GM12891 (cell line): Measurements from ENCODE around the gene ZNF232. TPM values are rescaled to one million over a fixed set of nuclear protein-coding genes. Genes with fewer than 3 reads are reported as not detected.
"Not testable (repeated sequence)": the region's sequence is repeated elsewhere in the genome, so short reads cannot be mapped to it uniquely, and the experiment has no call there.

Source experiments
- DNase-seq: peaks from one replicate; pipeline ENCODE4 v3.0.0; 2011; ENCODE audit warnings: low spot score; ENCODE audit not compliant: insufficient read length
- FAIRE-seq: peaks from 2 replicates; lab custom pipeline; 2011; peaks lifted over from hg19 to GRCh38; lab: Jason Lieb, UNC
- PAX5 ChIP-seq: IDR thresholded peaks from 2 replicates; pipeline ENCODE4 v1.6.1; 2011; ENCODE audit warnings: low read length, moderate library complexity, mild to moderate bottlenecking; ENCODE audit not compliant: insufficient read depth, severe bottlenecking
- POLR2A ChIP-seq: IDR thresholded peaks from 2 replicates; pipeline ENCODE4 v1.6.1; 2011; ENCODE audit warnings: low read depth, low read length, control low read depth
- POLR2AphosphoS5 ChIP-seq: IDR thresholded peaks from 2 replicates; pipeline ENCODE4 v1.6.1; 2011; ENCODE audit warnings: low read depth, low read length, control low read depth
- POU2F2 ChIP-seq: IDR thresholded peaks from 2 replicates; pipeline ENCODE4 v1.6.1; 2011; ENCODE audit warnings: low read depth, mild to moderate bottlenecking, control low read depth, low read length, moderate library complexity
- SPI1 ChIP-seq: IDR thresholded peaks from 2 replicates; pipeline ENCODE4 v1.6.1; 2011; ENCODE audit warnings: low read depth, low read length, control low read depth
- TAF1 ChIP-seq: IDR thresholded peaks from 2 replicates; pipeline ENCODE4 v1.6.1; 2011; ENCODE audit warnings: low read depth, low read length, control low read depth
- polyA plus RNA-seq: library from polyadenylated mRNA; unstranded; fragments of >200 nt; gene quantifications from one replicate; pipeline ENCODE4 v1.2.1, GENCODE V29; 2012; ENCODE audit warnings: low read depth, missing spikeins, inconsistent platforms; ENCODE audit not compliant: missing spikeins

The ZNF232 gene
- polyA plus RNA-seq, result 5.3 TPM

- TF ChIP-seq POU2F2 (no peak), PAX5 (no peak), POLR2AphosphoS5 (no peak), POLR2A (peak; percentile 32; the same call in 1 of the 2 replicates)
- peak; percentile 95 for DNase-seq
- FAIRE-seq, result peak; percentile 99
These were observed at the start of gene ZNF232 for GRCh38 chr17:5111402-5112204. ZNF232 (minus strand) TSS chr17:5111878; CDS start chr17:5111822, 56 bp downstream.

DNA sequence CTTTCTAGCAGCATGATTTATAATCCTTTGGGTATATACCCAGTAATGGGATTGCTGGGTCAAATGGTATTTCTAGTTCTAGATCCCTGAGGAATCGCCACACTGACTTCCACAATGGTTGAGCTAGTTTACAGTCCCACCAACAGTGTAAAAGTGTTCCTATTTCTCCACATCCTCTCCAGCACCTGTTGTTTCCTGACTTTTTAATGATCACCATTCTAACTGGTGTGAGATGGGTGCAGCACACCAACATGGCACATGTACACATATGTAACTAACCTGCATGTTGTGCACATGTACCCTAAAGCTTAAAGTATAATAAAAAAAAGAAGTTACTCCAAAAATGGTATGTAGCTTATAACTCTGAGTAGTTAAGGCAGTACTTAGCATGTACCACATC lies 49.0 kb upstream of the ZNF232 start:
- not testable (repeated sequence) for FAIRE-seq, DNase-seq

DNA sequence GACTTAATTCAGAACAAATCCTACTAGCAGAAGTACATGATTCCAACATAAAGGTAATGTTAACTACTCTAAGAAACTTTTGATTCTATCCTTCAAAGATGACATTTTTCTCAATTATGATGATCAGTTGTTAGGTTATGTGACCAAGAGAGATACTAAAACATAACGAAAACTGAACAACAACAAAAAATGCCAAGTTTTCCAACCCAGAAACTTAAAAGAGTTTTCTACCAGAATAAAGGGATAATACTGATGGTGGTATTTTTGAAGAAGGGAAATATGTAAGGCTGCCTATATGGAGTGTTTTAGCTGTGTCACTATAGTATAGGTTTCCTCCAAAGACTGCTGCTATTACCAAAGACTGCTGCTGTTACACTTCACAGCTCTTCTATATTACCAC lies 34.4 kb upstream of the ZNF232 start:
- not testable (repeated sequence) for FAIRE-seq, DNase-seq

DNA sequence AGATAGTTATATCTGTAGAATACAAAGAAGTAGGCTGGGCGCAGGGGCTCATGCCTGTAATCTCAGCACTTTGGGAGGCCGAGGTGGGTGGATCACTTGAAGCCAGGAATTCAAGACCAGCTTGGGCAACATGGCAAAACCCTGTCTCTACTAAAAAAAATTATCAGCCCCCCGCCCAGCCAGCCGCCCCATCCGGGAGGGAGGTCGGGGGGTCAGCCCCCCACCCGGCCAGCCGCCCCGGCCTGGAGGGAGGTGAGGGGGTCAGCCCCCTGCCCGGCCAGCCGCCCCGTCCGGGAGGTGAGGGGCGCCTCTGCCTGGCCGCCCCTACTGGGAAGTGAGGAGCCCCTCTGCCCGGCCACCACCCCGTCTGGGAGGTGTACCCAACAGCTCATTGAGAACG lies 31.2 kb upstream of the ZNF232 start:
- not testable (repeated sequence) for DNase-seq

DNA sequence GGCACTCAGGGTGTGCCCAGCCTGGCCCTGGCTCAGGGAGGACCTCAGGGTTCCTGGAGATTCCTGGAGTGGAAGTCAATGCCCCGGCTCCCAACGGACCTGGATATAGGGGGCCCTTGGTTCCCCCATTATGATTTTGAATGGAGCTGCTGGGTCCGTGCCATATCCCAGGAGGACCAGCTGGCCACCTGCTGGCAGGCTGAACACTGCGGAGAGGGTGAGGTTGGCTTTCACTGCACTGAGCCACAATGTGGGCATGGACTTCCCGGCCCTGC lies 27.7 kb upstream of the ZNF232 start:
- TF ChIP-seq POLR2AphosphoS5 (no peak), POU2F2 (no peak), PAX5 (no peak), SPI1 (no peak), POLR2A (no peak), TAF1 (no peak)
- DNase-seq (no peak), FAIRE-seq (no peak)

More for the DNA sequence above, 31.2 kb upstream of the ZNF232 start:
- FAIRE-seq, result not testable (repeated sequence)

DNA sequence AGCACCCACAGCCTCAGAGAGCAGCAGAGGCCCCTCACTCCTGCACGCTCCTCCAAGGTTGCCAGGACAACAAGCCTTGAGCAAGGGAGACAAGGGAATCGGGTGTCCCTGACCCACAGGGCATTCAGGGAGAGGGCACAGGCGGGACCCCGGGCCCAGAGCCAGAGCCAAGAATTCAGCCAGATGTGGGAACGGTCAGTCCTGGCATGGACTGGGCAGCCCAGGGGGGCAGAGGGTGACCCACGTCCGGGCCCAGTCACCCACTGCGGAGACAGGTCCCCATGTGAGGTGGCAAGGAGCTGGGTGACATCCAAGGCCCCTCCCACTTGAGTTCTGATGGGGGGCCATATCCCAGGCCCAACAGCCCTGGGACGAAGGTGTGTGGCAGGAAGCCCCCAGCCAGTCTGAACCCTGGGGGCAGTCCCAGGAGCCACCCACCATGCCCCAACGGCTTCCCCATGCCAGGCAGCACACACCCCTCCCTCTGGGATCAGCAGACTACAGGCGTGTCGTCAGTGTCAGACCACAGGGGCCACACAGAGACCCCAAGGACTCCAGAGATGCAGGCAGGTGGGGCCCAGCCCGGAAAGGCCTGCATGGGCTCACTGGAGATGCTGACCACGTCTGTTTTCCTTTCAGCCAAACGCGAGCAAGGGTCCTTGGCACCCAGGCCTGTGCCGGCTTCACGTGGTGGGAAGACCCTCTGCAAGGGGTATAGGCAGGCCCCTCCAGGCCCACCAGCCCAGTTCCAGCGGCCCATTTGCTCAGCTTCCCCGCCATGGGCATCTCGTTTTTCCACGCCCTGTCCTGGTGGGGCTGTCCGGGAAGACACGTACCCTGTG lies 27.2 kb upstream of the ZNF232 start:
- no peak for DNase-seq
- TF ChIP-seq POU2F2, result no peak
- TF ChIP-seq PAX5, result no peak
- no peak for TF ChIP-seq POLR2AphosphoS5
- TF ChIP-seq POLR2A, result no peak
- TF ChIP-seq SPI1, result no peak
- no peak for TF ChIP-seq TAF1
- FAIRE-seq, result no peak

GRCh38 chr17:5138198-5138544 lies 26.5 kb upstream of the ZNF232 start:
- not testable (repeated sequence) for FAIRE-seq

GRCh38 chr17:5137511-5138197 lies 26.0 kb upstream of the ZNF232 start:
- FAIRE-seq, result not testable (repeated sequence)

More at GRCh38 chr17:5138198-5138544, 26.5 kb upstream of the ZNF232 start:
- not testable (repeated sequence) for DNase-seq

GRCh38 chr17:5136580-5137412 lies 25.1 kb upstream of the ZNF232 start:
- DNase-seq, FAIRE-seq: not testable (repeated sequence)

More at GRCh38 chr17:5137511-5138197, 26.0 kb upstream of the ZNF232 start:
- not testable (repeated sequence) for DNase-seq

- TF ChIP-seq POU2F2, result no peak
- TF ChIP-seq SPI1, result no peak
- no peak for TF ChIP-seq TAF1
- no peak for TF ChIP-seq POLR2AphosphoS5
- no peak for TF ChIP-seq PAX5
- no peak for DNase-seq
- FAIRE-seq, result no peak
These were observed 24.3 kb upstream of the ZNF232 start for GRCh38 chr17:5135726-5136579.

GRCh38 chr17:5135131-5135712 lies 23.5 kb upstream of the ZNF232 start:
- FAIRE-seq, DNase-seq: not testable (repeated sequence)

GRCh38 chr17:5134571-5134970 lies 22.9 kb upstream of the ZNF232 start:
- not testable (repeated sequence) for DNase-seq, FAIRE-seq

DNA sequence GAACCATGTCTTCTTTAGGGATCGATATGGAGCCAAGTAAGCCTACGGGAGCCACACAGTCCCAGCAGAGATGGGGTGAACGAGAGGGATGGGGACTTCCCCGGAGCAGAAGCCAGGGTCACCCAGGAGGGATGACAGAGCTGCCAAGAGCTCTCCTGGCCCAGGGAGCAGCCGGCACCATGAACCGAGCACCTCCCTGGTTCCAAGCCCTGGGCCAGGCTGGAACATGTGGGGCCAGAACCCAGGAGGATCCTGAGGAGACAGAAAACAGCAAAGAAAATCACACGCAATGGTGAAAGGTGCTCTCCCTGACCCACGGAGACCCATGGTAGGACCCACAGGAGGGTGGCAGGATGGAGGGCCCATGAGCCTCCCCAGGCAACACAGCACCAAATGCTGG lies 22.3 kb upstream of the ZNF232 start:
- DNase-seq, FAIRE-seq: not testable (repeated sequence)
